WI38 (cell line): ENCODE data around the gene NCAPD2.

Experiments used
- H3K4me3 ChIP-seq: 2 replicates; pipeline ENCODE4 v1.5.1; 2011; ENCODE audit warnings: low read depth, mild to moderate bottlenecking, control low read depth, low read length
- CTCF ChIP-seq: IDR thresholded peaks from 2 replicates; pipeline ENCODE4 v1.5.1; 2012; ENCODE audit warnings: low read depth, mild to moderate bottlenecking, control low read depth, low read length

Gene NCAPD2

GRCh38 chr12:6452944-6453630 lies 40.8 kb upstream of the NCAPD2 start:
- peak overlapping the region; percentile 74 for H3K4me3 ChIP-seq
- no peak for TF ChIP-seq CTCF

GRCh38 chr12:6457220-6457945 lies 36.5 kb upstream of the NCAPD2 start:
- no peak for TF ChIP-seq CTCF
- H3K4me3 ChIP-seq, result no peak overlapping the region

GRCh38 chr12:6458281-6459003 lies 35.5 kb upstream of the NCAPD2 start:
- no peak for TF ChIP-seq CTCF
- no peak overlapping the region for H3K4me3 ChIP-seq

GRCh38 chr12:6459004-6459337 lies 34.9 kb upstream of the NCAPD2 start:
- H3K4me3 ChIP-seq, result no peak overlapping the region
- TF ChIP-seq CTCF, result no peak

- H3K4me3 ChIP-seq, result no peak overlapping the region
- no peak for TF ChIP-seq CTCF
Measured at GRCh38 chr12:6460751-6461371, 33.0 kb upstream of the NCAPD2 start.

- no peak overlapping the region for H3K4me3 ChIP-seq
- TF ChIP-seq CTCF, result no peak
Measured at GRCh38 chr12:6461401-6462233, 32.3 kb upstream of the NCAPD2 start.
